A673 (cell line): Measurements from ENCODE around the gene PDCD2.

Source experiments
- EZH2 ChIP-seq: fragments of 200-600 bp; sonication (generic); IDR thresholded peaks from 2 replicates; pipeline ENCODE4 v1.6.1; 2017; ENCODE audit warnings: borderline replicate concordance, low read depth, mild to moderate bottlenecking, mixed read lengths, antibody characterized with exemption, low read length; ENCODE audit not compliant: poor library complexity, severe bottlenecking
- TF ChIP-seq, protein P1 (sequence below): fragments of 300-800, 200-600 bp; sonication (generic); conservative IDR thresholded peaks from 2 replicates; pipeline ENCODE4 v1.5.1; 2017; ENCODE audit warnings: low read depth, mild to moderate bottlenecking, antibody characterized with exemption, low read length, moderate library complexity, mixed read lengths

DNA sequence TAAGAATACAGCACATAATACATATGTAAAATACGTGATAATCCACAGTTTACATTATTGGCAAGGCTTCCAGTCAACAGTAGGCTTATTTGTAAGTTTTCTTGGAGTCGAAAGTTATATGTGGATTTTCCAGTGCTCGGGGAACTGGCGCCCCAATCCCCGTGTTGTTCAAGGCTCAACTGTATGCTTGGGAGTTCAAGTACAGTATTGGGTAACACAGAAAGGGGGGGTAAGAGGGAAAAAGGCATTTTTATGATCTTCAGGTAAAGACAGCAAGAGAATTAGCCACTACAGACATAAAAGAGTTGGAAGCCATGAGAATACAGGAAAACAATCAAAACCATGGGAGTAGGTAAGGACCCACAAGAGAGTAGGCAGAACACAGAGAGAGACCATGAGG, 47.8 kb downstream of the PDCD2 start:
- TF ChIP-seq, protein P1, sequence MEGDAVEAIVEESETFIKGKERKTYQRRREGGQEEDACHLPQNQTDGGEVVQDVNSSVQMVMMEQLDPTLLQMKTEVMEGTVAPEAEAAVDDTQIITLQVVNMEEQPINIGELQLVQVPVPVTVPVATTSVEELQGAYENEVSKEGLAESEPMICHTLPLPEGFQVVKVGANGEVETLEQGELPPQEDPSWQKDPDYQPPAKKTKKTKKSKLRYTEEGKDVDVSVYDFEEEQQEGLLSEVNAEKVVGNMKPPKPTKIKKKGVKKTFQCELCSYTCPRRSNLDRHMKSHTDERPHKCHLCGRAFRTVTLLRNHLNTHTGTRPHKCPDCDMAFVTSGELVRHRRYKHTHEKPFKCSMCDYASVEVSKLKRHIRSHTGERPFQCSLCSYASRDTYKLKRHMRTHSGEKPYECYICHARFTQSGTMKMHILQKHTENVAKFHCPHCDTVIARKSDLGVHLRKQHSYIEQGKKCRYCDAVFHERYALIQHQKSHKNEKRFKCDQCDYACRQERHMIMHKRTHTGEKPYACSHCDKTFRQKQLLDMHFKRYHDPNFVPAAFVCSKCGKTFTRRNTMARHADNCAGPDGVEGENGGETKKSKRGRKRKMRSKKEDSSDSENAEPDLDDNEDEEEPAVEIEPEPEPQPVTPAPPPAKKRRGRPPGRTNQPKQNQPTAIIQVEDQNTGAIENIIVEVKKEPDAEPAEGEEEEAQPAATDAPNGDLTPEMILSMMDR, result no peak
- TF ChIP-seq EZH2, result no peak
